OCI-LY7 (cell line): ENCODE results near the gene SHLD1. TPM values are rescaled to one million over a fixed set of nuclear protein-coding genes. Genes with fewer than 3 reads are reported as not detected.

ENCODE experiments used
- BruUV-seq: library from RNA; stranded (reverse); fragments of 400-500 nt; replicated peaks from 2 replicates; lab custom pipeline; 2021; lab: Mats Ljungman, UMichigan
- CTCF ChIA-PET: fragments of 300-600 bp; sonication (Branson Sonifier 250); formaldehyde crosslinking; loops from one replicate; lab custom pipeline; 2022; ENCODE audit warnings: antibody characterized with exemption; ENCODE audit not compliant: unreplicated experiment; lab: Charles Lee
- POLR2A ChIA-PET: fragments of 300-600 bp; sonication (Branson Sonifier 250); formaldehyde crosslinking; loops from one replicate; lab custom pipeline; 2022; ENCODE audit warnings: antibody characterized with exemption; lab: Charles Lee
- DNase-seq: peaks from one replicate; pipeline ENCODE4 v3.0.0-alpha.2; 2015; ENCODE audit warnings: low spot score
- H2AFZ ChIP-seq: fragments of 200-600 bp; sonication (generic), shearing (Covaris generic); 2 replicates; pipeline ENCODE4 v1.6.1; 2014; ENCODE audit warnings: mild to moderate bottlenecking, antibody characterized with exemption, low read length, moderate library complexity
- H3K27ac ChIP-seq: fragments of 200-600 bp; sonication (generic); 2 replicates; pipeline ENCODE4 v1.5.1; 2014; ENCODE audit warnings: mixed run types, low read depth, mild to moderate bottlenecking, moderate library complexity, low read length, inconsistent platforms; ENCODE audit not compliant: poor library complexity, severe bottlenecking
- H3K36me3 ChIP-seq: fragments of 200-600 bp; sonication (generic); 2 replicates; pipeline ENCODE4 v1.6.1; 2014; ENCODE audit warnings: mild to moderate bottlenecking, antibody characterized with exemption, low read length, moderate library complexity, mixed read lengths; ENCODE audit not compliant: insufficient read depth
- H3K4me1 ChIP-seq: fragments of 200-600 bp; sonication (generic); 2 replicates; pipeline ENCODE4 v1.5.1; 2014; ENCODE audit warnings: mild to moderate bottlenecking, low read length; ENCODE audit not compliant: insufficient read depth, poor library complexity, severe bottlenecking
- H3K4me2 ChIP-seq: fragments of 200-600 bp; sonication (generic); 2 replicates; pipeline ENCODE4 v1.6.1; 2014; ENCODE audit warnings: mild to moderate bottlenecking, low read length
- H3K4me3 ChIP-seq: fragments of 200-600 bp; sonication (generic); 2 replicates; pipeline ENCODE4 v1.5.1; 2014; ENCODE audit warnings: mild to moderate bottlenecking, low read depth, low read length; ENCODE audit not compliant: poor library complexity, severe bottlenecking
- H3K79me2 ChIP-seq: fragments of 200-600 bp; sonication (generic); 2 replicates; pipeline ENCODE4 v1.6.1; 2016; ENCODE audit warnings: low read depth, mild to moderate bottlenecking, low read length, moderate library complexity, mixed read lengths; ENCODE audit not compliant: insufficient read depth
- H3K9me2 ChIP-seq: fragments of 200-600 bp; sonication (generic); 2 replicates; pipeline ENCODE4 v1.6.1; 2016; ENCODE audit warnings: mild to moderate bottlenecking, low read length, mixed read lengths; ENCODE audit not compliant: insufficient read depth
- H3K9me3 ChIP-seq: fragments of 200-600 bp; sonication (generic); 2 replicates; pipeline ENCODE4 v1.6.1; 2014; ENCODE audit warnings: mild to moderate bottlenecking, mixed run types, low read length, mixed read lengths
- H4K20me1 ChIP-seq: fragments of 200-600 bp; sonication (generic); 2 replicates; pipeline ENCODE4 v1.6.1; 2014; ENCODE audit warnings: mild to moderate bottlenecking, antibody characterized with exemption, low read length, moderate library complexity, mixed read lengths; ENCODE audit not compliant: insufficient read depth
- CTCF ChIP-seq: fragments of 200-600 bp; sonication (generic); conservative IDR thresholded peaks from 2 replicates; pipeline ENCODE4 v1.5.1; 2014; ENCODE audit warnings: mild to moderate bottlenecking, antibody characterized with exemption, low read length, moderate library complexity, mixed read lengths
- EZH2phosphoT487 ChIP-seq: fragments of 200-600 bp; sonication (generic); IDR thresholded peaks from 2 replicates; pipeline ENCODE4 v1.6.1; 2018; ENCODE audit warnings: low read depth, borderline replicate concordance, mild to moderate bottlenecking, mixed run types, antibody characterized with exemption, low read length, moderate library complexity, mixed read lengths
- intact Hi-C: fragments of 100-400 bp; cut with micrococcal nuclease; formaldehyde crosslinking; loops from one replicate; pipeline ENCODE4 v1.10.0; 2022; ENCODE audit not compliant: unreplicated experiment
- total RNA-seq, 2 experiments: library from RNA; depleted of rRNA in 1 of 2; stranded (reverse); fragments of >200 nt in 1 of 2; shearing (Covaris generic) in 1 of 2; gene quantifications; 2 replicates each; pipeline ENCODE4 v1.2.3, GENCODE V29; 2014 to 2022

SHLD1 gene
- total RNA-seq, 2 experiments from 2014 or later, result 19.4 to 31.2 TPM

GRCh38 chr20:5886788-5887187 lies 136.6 kb downstream of the SHLD1 start:
- Histone ChIP-seq H3K36me3 (no peaks in the 10 kb centered on the region), H4K20me1 (no peaks in the 10 kb centered on the region), H2AFZ (no peak overlapping the region), H3K9me3 (no peaks in the 10 kb centered on the region), H3K79me2 (no peaks in the 10 kb centered on the region), H3K4me3 (no peak overlapping the region), H3K9me2 (no peaks in the 10 kb centered on the region), H3K27ac (no peak overlapping the region), H3K4me1 (peaks cover 3% of the 10 kb centered on the region), H3K4me2 (no peak overlapping the region)
- intact Hi-C loops, result no loop called here
- no peak for DNase-seq
- ChIA-PET POLR2A (no interaction called here), CTCF (no interaction called here)
- no TSS peak for BruUV-seq
- TF ChIP-seq CTCF (no peak), EZH2phosphoT487 (no peak)

DNA sequence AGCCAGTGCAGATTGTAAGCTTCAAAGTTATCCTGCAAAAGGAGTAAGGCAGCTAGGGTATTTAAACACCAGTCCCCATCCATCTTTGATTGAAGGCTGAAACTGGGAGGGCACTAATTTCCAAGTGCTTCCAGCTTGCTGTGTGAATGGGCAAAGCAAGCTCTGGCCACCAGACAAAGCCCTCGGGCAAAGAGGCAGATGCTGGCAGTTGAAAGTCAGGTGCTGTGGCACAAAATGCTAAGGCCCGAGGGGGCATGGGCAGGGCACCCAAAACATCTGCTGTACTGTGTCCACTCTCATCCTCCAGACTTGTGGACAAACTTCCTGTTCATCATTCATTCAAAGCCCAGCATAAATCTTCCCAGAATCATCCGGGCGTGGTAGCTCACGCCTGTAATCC lies 137.2 kb downstream of the SHLD1 start:
- CTCF ChIA-PET, result no interaction called here
- Histone ChIP-seq H3K4me2 (no peak overlapping the region), H3K79me2 (no peaks in the 10 kb centered on the region), H3K4me3 (no peak overlapping the region), H3K27ac (no peak overlapping the region), H3K9me3 (no peaks in the 10 kb centered on the region), H4K20me1 (no peaks in the 10 kb centered on the region), H2AFZ (no peak overlapping the region), H3K9me2 (no peaks in the 10 kb centered on the region), H3K4me1 (no peaks in the 10 kb centered on the region), H3K36me3 (no peaks in the 10 kb centered on the region)
- POLR2A ChIA-PET, result interaction anchor here (0.6 kb wide), 1 partner anchor 11 kb away, joined by 3 read pairs; no protein-coding TSS in a partner anchor
- intact Hi-C loops, result no loop called here
- no TSS peak for BruUV-seq
- TF ChIP-seq CTCF (no peak), EZH2phosphoT487 (no peak)
- DNase-seq, result no peak

DNA sequence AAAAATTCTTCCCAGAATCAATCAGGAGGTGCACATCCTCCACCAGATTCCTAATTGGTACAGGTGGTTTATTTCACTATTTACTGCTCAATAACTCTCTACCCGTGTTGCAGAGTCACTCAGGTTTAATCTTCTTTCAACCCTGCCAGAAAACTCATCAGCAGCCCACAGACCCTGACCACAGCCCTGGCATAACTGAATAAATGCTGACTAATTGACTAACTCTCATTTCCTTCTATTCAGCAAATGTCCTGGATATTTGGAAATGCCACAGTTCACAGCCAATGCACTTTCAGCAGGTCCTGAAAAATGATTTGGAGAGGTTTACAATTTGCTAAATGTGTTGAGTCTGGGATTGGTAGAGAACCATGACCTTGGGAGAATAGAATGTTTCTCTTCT lies 137.8 kb downstream of the SHLD1 start:
- Histone ChIP-seq H3K9me3 (no peaks in the 10 kb centered on the region), H3K4me1 (no peaks in the 10 kb centered on the region), H3K79me2 (no peaks in the 10 kb centered on the region), H3K4me2 (no peak overlapping the region), H3K9me2 (no peaks in the 10 kb centered on the region), H2AFZ (no peak overlapping the region), H3K4me3 (no peak overlapping the region), H3K36me3 (no peaks in the 10 kb centered on the region), H3K27ac (no peak overlapping the region), H4K20me1 (no peaks in the 10 kb centered on the region)
- TF ChIP-seq EZH2phosphoT487 (no peak), CTCF (no peak)
- DNase-seq, result no peak
- BruUV-seq, result no TSS peak
- CTCF ChIA-PET, result no interaction called here
- intact Hi-C loops, result no loop called here
- POLR2A ChIA-PET, result interaction anchor here (0.6 kb wide), 2 partner anchors 10 to 259 kb away, joined by 3 read pairs; no protein-coding TSS in a partner anchor
